ENCODE results near the gene SCLY.
A peak's percentile ranks its signal among the peaks of the same experiment; 100 is the strongest.

The SCLY gene

GRCh38 chr2:238141541-238142318 is 80.9 kb downstream of the SCLY start:
- peak; percentile 28 for DNase-seq

GRCh38 chr2:238142382-238143205 is 81.8 kb downstream of the SCLY start:
- no peak for DNase-seq

GRCh38 chr2:238143239-238143951 is 82.6 kb downstream of the SCLY start:
- no peak for DNase-seq

GRCh38 chr2:238144262-238144661 is 83.5 kb downstream of the SCLY start:
- no peak for DNase-seq

GRCh38 chr2:238145046-238145445 is 84.2 kb downstream of the SCLY start:
- DNase-seq, result no peak

- no peak for DNase-seq
Observed at GRCh38 chr2:238145851-238146250, 85.0 kb downstream of the SCLY start.

- no peak for DNase-seq
Observed at GRCh38 chr2:238146884-238147544, 86.2 kb downstream of the SCLY start.

- no peak for DNase-seq
Observed at GRCh38 chr2:238148981-238149380, 88.2 kb downstream of the SCLY start.
